ENCODE data around the gene AHSA1.
"Not testable (repeated sequence)": the region's sequence is repeated elsewhere in the genome, so short reads cannot be mapped to it uniquely, and the experiment has no call there.

AHSA1 gene

DNA sequence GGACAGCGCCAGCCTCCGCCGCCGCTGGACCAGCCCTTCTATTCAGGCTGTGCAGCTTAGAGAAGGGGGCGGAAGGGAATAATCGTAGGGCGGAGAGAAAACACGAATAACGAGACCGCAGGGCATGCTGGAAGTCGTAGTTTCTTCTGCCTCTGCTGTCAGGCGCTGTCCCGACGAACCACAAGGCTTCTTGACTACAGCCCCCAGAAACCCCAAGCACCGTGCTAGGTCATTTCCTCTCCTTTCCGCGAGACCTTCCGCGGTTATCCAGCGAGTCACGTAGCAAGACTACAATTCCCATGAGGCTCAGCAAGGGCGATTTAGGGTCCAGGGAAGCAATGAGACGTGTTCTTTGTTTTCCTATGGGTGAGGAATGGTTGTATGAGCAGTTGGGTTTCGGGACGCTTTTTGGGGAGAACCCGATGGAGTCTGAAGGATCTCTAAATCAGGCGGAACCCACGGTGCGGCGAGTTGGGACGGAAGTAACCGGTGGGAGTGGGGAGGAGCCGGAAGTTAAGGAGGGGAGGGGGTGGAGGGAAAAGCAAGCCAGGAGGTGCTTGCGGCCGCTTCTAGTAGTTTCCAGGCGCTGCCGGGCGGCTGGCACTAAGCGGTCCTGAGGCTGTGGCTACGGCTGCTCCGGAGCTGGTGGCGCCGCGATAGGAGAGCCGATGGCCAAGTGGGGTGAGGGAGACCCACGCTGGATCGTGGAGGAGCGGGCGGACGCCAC is at the start of gene AHSA1, which contains the start of gene VIPAS39:
Gene AHSA1 (plus strand): TSS at position 572 of the 727 bp plus-strand sequence. CDS start 97 bp downstream, at position 669.
Gene VIPAS39 (minus strand): TSS at position 80 of the 727 bp plus-strand sequence. CDS start 3,499 bp downstream, outside the sequence.
- TF ChIP-seq, protein P1, sequence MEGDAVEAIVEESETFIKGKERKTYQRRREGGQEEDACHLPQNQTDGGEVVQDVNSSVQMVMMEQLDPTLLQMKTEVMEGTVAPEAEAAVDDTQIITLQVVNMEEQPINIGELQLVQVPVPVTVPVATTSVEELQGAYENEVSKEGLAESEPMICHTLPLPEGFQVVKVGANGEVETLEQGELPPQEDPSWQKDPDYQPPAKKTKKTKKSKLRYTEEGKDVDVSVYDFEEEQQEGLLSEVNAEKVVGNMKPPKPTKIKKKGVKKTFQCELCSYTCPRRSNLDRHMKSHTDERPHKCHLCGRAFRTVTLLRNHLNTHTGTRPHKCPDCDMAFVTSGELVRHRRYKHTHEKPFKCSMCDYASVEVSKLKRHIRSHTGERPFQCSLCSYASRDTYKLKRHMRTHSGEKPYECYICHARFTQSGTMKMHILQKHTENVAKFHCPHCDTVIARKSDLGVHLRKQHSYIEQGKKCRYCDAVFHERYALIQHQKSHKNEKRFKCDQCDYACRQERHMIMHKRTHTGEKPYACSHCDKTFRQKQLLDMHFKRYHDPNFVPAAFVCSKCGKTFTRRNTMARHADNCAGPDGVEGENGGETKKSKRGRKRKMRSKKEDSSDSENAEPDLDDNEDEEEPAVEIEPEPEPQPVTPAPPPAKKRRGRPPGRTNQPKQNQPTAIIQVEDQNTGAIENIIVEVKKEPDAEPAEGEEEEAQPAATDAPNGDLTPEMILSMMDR (IDR thresholded peaks at IDR 0.05), result no peak
- Histone ChIP-seq H3K27ac (peak within 1 kb of the TSS; percentile 86), H3K4me1 (ENCODE audit: control insufficient read depth in 1 of 2, insufficient read depth in 1 of 2, low read depth in 1 of 2, low read length in 1 of 2) (peaks cover 24 to 28% of the 10 kb centered on the region in 2 experiments), H3K9me3 (no peaks in the 10 kb centered on the region), H3K27me3 (no peaks in the 10 kb centered on the region), H3K4me3 (ENCODE audit: low read depth in 1 of 2, low read length in 1 of 2) (peak within 1 kb of the TSS; percentile 94 to 95), H3K36me3 (peaks cover 41% of the 10 kb centered on the region)

DNA sequence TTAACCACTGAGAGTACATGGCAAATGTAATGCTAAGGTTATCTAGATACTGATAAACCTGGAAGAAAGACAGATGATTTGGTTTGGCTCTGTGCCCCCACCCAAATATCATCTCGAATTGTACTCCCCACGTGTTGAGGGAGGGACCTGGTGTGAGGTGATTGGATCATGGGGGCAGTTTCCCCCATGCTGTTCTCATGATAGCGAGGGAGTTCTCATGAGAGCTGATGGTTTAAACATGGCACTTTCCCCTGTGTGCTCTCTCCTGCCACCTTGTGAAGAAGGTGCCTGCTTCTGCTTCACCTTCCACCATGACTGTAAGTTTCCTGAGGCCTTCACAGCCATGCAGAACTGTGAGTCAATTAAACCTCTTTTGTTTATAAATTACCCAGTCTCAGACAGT is 48.8 kb upstream of the AHSA1 start:
- H3K9me3 ChIP-seq, result no peaks in the 10 kb centered on the region
- TF ChIP-seq, protein P1 (IDR thresholded peaks at IDR 0.05), result no peak
- H3K27ac ChIP-seq, result peak overlapping the region; percentile 27
- H3K27me3 ChIP-seq, result no peaks in the 10 kb centered on the region
- H3K4me1 ChIP-seq (ENCODE audit: control insufficient read depth in 1 of 2, insufficient read depth in 1 of 2, low read depth in 1 of 2, low read length in 1 of 2), result peaks cover 32 to 39% of the 10 kb centered on the region in 2 experiments
- H3K4me3 ChIP-seq (ENCODE audit: low read depth in 1 of 2, low read length in 1 of 2), result no peak overlapping the region
- no peaks in the 10 kb centered on the region for H3K36me3 ChIP-seq

DNA sequence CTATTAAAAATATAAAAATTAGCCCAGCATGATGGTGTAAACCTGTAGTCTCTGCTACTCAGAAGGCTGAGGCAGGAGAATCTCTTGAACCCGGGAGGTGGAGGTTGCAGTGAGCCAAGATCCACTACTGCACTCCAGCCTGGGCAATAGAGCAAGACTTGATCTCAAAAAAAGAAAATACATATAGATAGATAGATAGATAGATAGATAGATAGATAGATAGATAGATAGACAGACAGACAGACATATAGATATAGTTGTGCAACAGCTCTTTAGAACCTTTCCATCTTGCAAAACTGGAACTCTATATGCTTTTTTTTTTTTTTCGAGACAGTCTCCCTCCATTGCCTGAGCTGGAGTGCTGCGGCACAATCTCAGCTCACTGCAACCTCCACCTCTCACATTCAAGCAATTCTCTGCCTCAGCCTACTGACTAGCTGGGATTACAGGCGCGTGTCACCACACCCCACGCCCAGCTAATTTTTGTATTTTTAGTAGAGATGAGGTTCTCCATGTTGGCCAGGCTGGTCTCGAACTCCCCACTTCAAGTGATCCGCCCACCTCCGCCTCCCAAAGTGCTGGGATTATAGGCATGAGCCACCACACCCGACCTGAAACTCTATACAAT is 42.4 kb upstream of the AHSA1 start:
- H3K9me3 ChIP-seq; H3K4me1 ChIP-seq (ENCODE audit: control insufficient read depth in 1 of 2, insufficient read depth in 1 of 2, low read depth in 1 of 2, low read length in 1 of 2); H3K36me3 ChIP-seq; H3K4me3 ChIP-seq (ENCODE audit: low read depth in 1 of 2, low read length in 1 of 2); H3K27ac ChIP-seq; H3K27me3 ChIP-seq: not testable (repeated sequence)

DNA sequence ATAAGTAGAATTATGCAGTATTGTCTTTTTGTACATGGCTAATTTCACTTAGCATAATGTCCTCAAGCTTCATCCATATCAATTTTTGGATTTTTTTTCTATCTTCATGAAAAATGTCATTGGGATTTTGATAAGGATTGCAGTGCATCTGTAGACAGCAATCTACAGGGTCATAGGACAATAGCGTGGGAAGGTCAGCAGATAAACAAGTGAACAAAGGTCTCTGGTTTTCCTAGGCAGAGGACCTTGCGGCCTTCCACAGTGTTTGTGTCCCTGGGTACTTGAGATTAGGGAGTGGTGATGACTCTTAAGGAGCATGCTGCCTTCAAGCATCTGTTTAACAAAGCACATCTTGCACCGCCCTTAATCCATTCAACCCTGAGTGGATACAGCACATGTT is 41.8 kb upstream of the AHSA1 start:
- not testable (repeated sequence) for H3K27me3 ChIP-seq; H3K9me3 ChIP-seq; H3K27ac ChIP-seq; H3K4me1 ChIP-seq (ENCODE audit: control insufficient read depth in 1 of 2, insufficient read depth in 1 of 2, low read depth in 1 of 2, low read length in 1 of 2); H3K4me3 ChIP-seq (ENCODE audit: low read depth in 1 of 2, low read length in 1 of 2); H3K36me3 ChIP-seq

DNA sequence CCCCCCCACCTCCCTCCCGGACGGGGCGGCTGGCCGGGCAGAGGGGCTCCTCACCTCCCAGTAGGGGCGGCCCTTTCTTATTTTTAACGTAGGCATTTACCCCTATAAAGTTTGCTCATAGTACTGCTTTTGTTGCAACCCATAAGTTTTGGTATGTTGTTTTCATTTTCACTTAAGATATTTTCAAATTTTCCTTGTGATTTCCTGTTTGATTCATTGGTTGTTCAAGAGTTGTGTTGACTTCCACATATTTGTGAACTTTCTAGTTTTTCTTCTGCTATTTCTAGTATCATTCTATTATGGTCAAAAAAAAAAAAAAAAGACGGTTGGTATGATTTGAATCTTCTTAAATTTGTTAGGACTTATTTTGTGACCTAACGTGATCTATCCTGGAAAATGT is 41.1 kb upstream of the AHSA1 start:
- TF ChIP-seq, protein P1 (IDR thresholded peaks at IDR 0.05), result no peak
- Histone ChIP-seq H3K27me3 (no peaks in the 10 kb centered on the region), H3K36me3 (peaks cover 6% of the 10 kb centered on the region), H3K4me3 (ENCODE audit: low read depth in 1 of 2, low read length in 1 of 2) (no peak overlapping the region), H3K9me3 (no peaks in the 10 kb centered on the region), H3K4me1 (ENCODE audit: control insufficient read depth in 1 of 2, insufficient read depth in 1 of 2, low read depth in 1 of 2, low read length in 1 of 2) (no peaks in the 10 kb centered on the region), H3K27ac (no peak overlapping the region)

DNA sequence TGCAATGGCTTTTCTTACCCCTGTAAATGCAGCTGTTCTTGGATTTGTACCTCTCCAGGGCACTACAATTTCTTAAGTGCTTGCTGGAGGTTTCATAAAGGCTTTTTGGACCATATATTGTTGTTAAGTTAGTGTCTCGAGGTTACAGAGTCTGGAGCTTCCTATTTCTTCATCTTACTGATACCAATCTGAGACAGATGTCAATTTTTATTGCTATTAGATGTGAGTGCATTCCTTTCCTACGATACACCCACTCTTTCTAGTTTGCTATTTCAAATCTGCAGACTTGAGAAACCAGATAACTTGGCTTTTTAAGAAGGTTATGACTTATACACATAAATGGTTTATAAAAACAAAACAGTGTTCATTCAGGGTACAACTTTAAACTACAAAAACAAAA is 36.7 kb upstream of the AHSA1 start:
- H3K36me3 ChIP-seq, result peaks cover 49% of the 10 kb centered on the region
- H3K4me3 ChIP-seq (ENCODE audit: low read depth in 1 of 2, low read length in 1 of 2), result no peak overlapping the region
- H3K27ac ChIP-seq, result no peak overlapping the region
- TF ChIP-seq, protein P1 (IDR thresholded peaks at IDR 0.05), result no peak
- H3K27me3 ChIP-seq, result no peaks in the 10 kb centered on the region
- no peaks in the 10 kb centered on the region for H3K4me1 ChIP-seq (ENCODE audit: control insufficient read depth in 1 of 2, insufficient read depth in 1 of 2, low read depth in 1 of 2, low read length in 1 of 2)
- no peaks in the 10 kb centered on the region for H3K9me3 ChIP-seq
